K562 (cell line): Measurements from ENCODE around the gene RNF227. TPM values are rescaled to one million over a fixed set of nuclear protein-coding genes. Genes with fewer than 3 reads are reported as not detected.

Experiments used
- ATAC-seq: fragments of 200-7000 bp; cut with Tn5 transposase; 3 replicates; pipeline ENCODE4 v1.9.1; 2020; ENCODE audit warnings: moderate library complexity
- BruUV-seq: library from RNA; stranded (reverse); fragments of 400-500 nt; replicated peaks from 2 replicates; lab custom pipeline; 2021; lab: Mats Ljungman, UMichigan
- CTCF ChIA-PET: fragments of 300-600 bp; formaldehyde crosslinking; extraction: SDS; loops from one replicate; lab custom pipeline; 2021; ENCODE audit warnings: low intra/inter-chr PET ratio; lab: Yijun Ruan, JAX
- POLR2A ChIA-PET: fragments of 300-600, 350-650 bp; sonication (Branson Sonifier 250); formaldehyde crosslinking; extraction: SDS; loops from one replicate; lab custom pipeline; 2021; ENCODE audit warnings: antibody characterized with exemption, inconsistent platforms; lab: Yijun Ruan, JAX
- DNase-seq, 4 experiments: peaks; one replicate each; pipeline versions ENCODE4 v3.0.0 to v3.0.0-alpha.2; 2011 to 2018; ENCODE audit warnings: low spot score in 3 of 4, mixed read lengths in 3 of 4; ENCODE audit errors: extremely low read depth in 1 of 4
- FAIRE-seq: peaks from 2 replicates; lab custom pipeline; 2011; peaks lifted over from hg19 to GRCh38; lab: Jason Lieb, UNC
- H2AFZ ChIP-seq: 2 replicates; pipeline ENCODE4 v1.6.0; 2011; ENCODE audit warnings: low read depth, low read length, control low read depth, inconsistent platforms
- H3K27ac ChIP-seq: fragments of 200-600 bp; 3 replicates; pipeline ENCODE4 v1.8.0; 2011; ENCODE audit warnings: low read depth, mild to moderate bottlenecking, control low read depth, inconsistent platforms, low read length, moderate library complexity, mixed read lengths; ENCODE audit errors: extremely low read depth
- H3K27me3 ChIP-seq, 2 experiments: fragments of 300-600 bp in 1 of 2; 2 replicates in 1 of 2; 3 replicates in 1 of 2; pipeline versions ENCODE4 v1.6.0 to v1.8.0; 2011; ENCODE audit warnings: inconsistent platforms in 2 of 2, low read length in 2 of 2, mild to moderate bottlenecking in 1 of 2, mixed read lengths in 1 of 2, moderate library complexity in 1 of 2; ENCODE audit not compliant: control insufficient read depth in 2 of 2, insufficient read depth in 2 of 2
- H3K36me3 ChIP-seq: fragments of 300-600 bp; 3 replicates; pipeline ENCODE4 v1.8.0; 2011; ENCODE audit warnings: mild to moderate bottlenecking, low read length, inconsistent platforms; ENCODE audit not compliant: control insufficient read depth, insufficient read depth
- H3K4me1 ChIP-seq, 2 experiments: fragments of 200-600 bp in 1 of 2; replicated peaks in 1 of 2; 2 replicates in 1 of 2; 3 replicates in 1 of 2; pipeline versions ENCODE4 v1.5.1 to v1.8.0; 2011; ENCODE audit warnings: inconsistent platforms in 2 of 2, low read length in 2 of 2, mild to moderate bottlenecking in 1 of 2, mixed read lengths in 1 of 2, moderate library complexity in 1 of 2; ENCODE audit not compliant: control insufficient read depth in 2 of 2, insufficient read depth in 2 of 2
- H3K4me2 ChIP-seq: 2 replicates; pipeline ENCODE4 v1.6.1; 2011; ENCODE audit warnings: low read length, control low read depth, inconsistent platforms, mixed read lengths; ENCODE audit not compliant: insufficient read depth
- H3K4me3 ChIP-seq: fragments of 200-600 bp; sonication (generic), shearing (Covaris generic); 2 replicates; pipeline ENCODE4 v1.5.1; 2016; ENCODE audit warnings: control low read depth, inconsistent platforms
- H3K79me2 ChIP-seq: fragments of 200-600 bp; 3 replicates; pipeline ENCODE4 v1.8.0; 2011; ENCODE audit warnings: low read length, inconsistent platforms; ENCODE audit not compliant: control insufficient read depth, insufficient read depth
- H3K9ac ChIP-seq, 2 experiments: 2 replicates each; pipeline versions ENCODE4 v1.6.0 to v1.6.1; 2011; ENCODE audit warnings: low read depth in 2 of 2, low read length in 2 of 2, control low read depth in 1 of 2, inconsistent platforms in 1 of 2, mild to moderate bottlenecking in 1 of 2, mixed read lengths in 1 of 2; ENCODE audit not compliant: insufficient read depth in 1 of 2
- H3K9me1 ChIP-seq: one replicate; pipeline ENCODE4 v1.6.0; 2011; ENCODE audit warnings: inconsistent platforms, mild to moderate bottlenecking, low read length, moderate library complexity; ENCODE audit not compliant: control insufficient read depth, insufficient read depth
- H3K9me3 ChIP-seq: replicated peaks from 2 replicates; pipeline ENCODE4 v1.5.1; 2011; ENCODE audit warnings: low read depth, low read length, inconsistent platforms; ENCODE audit not compliant: control insufficient read depth, insufficient read depth
- H4K20me1 ChIP-seq: replicated peaks from 2 replicates; pipeline ENCODE4 v1.6.1; 2011; ENCODE audit warnings: low read length, inconsistent platforms, mixed read lengths; ENCODE audit not compliant: control insufficient read depth, insufficient read depth
- CREB3L1 ChIP-seq: fragments of 450-650 bp; IDR thresholded peaks from 2 replicates; pipeline ENCODE4 v1.6.1; 2014; ENCODE audit warnings: low read depth, mild to moderate bottlenecking, moderate library complexity, borderline replicate concordance
- PCBP1 ChIP-seq: fragments of 200-400 bp; formaldehyde crosslinking; IDR thresholded peaks from 2 replicates; pipeline ENCODE4 v1.6.1; 2018; ENCODE audit warnings: mild to moderate bottlenecking, low read depth, low read length; ENCODE audit not compliant: poor library complexity, severe bottlenecking
- PHF20 ChIP-seq: fragments of 450-650 bp; IDR thresholded peaks from 2 replicates; pipeline ENCODE4 v1.6.1; 2018; ENCODE audit not compliant: partially characterized antibody
- POLR2G ChIP-seq: fragments of 200-400 bp; formaldehyde crosslinking; IDR thresholded peaks from 2 replicates; pipeline ENCODE4 v1.6.1; 2017; ENCODE audit warnings: low read depth, mild to moderate bottlenecking, antibody characterized with exemption, low read length, moderate library complexity
- ZNF274 ChIP-seq: IDR thresholded peaks from 2 replicates; pipeline ENCODE4 v1.6.1; 2011; ENCODE audit warnings: low read depth, mild to moderate bottlenecking, low read length, moderate library complexity, borderline replicate concordance
- WGBS: fragments of 100-300 bp; shearing (Covaris generic); methylation state at CpG from one replicate; pipeline ENCODE4 v1.1.6; 2016; ENCODE audit warnings: low coverage, mixed read lengths; ENCODE audit not compliant: insufficient coverage; ENCODE audit errors: missing lambda C conversion rate; 5-methylcytosine and 5-hydroxymethylcytosine counted together
- in situ Hi-C: fragments of 300-500 bp; cut with MboI; formaldehyde crosslinking; loops from 4 replicates; pipeline ENCODE4 v1.15.0; 2018; ENCODE audit warnings: inconsistent platforms, mixed read lengths
- intact Hi-C: fragments of 100-400 bp; cut with micrococcal nuclease; formaldehyde crosslinking; loops from 2 replicates; pipeline ENCODE4 v1.14.2; 2022
- polyA plus RNA-seq, 8 experiments: library from polyadenylated mRNA; depleted of rRNA in 4 of 8; stranded (reverse) in 5 of 8; unstranded in 3 of 8; fragments of >200 nt; fragmentation: Nextera tagmentation in 2 of 8; fragmentation: Illumina TruSeq in 1 of 8; extraction: Ambion mirVana in 2 of 8; extraction: Trizol in 1 of 8; gene quantifications; 2 replicates each; pipeline versions ENCODE4 v1.2.1 to v1.2.3, GENCODE V29; 2011 to 2014; ENCODE audit warnings: inconsistent platforms in 1 of 8, missing spikeins in 1 of 8
- total RNA-seq, 7 experiments: library from RNA; depleted of rRNA in 6 of 7; stranded (reverse); fragments of >200 nt in 6 of 7; fragmentation: Illumina TruSeq in 2 of 7; extraction: Trizol in 2 of 7; gene quantifications; 2 replicates each; pipeline versions ENCODE4 v1.2.1 to v1.2.3, GENCODE V29; 2011 to 2021; ENCODE audit warnings: low replicate concordance in 1 of 7
- TF ChIP-seq, protein P1 (sequence below): fragments of 150-350 bp; conservative IDR thresholded peaks from 2 replicates; pipeline ENCODE4 v1.6.1; 2014; ENCODE audit warnings: low read length

Gene RNF227
- total and polyA plus RNA-seq, 9 of the 15 experiments (the other 6 are each of a cell fraction or from before 2014, with no cell fraction given), result 1.1 to 6.7 (median 2.3) TPM

DNA sequence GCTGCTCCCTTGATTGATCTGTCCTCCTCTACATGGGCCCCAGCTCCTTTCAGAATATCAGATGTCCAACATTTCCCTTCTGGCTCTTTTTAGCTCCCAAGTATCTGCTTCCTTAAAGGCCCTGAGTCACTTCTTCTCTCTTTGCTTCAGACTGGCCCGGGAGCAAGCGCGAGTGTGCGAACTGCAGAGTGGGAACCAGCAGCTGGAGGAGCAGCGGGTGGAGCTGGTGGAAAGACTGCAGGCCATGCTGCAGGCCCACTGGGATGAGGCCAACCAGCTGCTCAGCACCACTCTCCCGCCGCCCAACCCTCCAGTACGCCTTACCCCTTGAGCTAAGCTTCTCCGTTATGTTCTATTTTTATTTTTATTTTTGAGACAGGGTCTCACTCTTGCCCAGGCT lies 28.2 kb upstream of the RNF227 start (continued):
- TF ChIP-seq ZNF274 (no peak), POLR2G (no peak), PHF20 (no peak), PCBP1 (no peak)
- TF ChIP-seq, protein P1, sequence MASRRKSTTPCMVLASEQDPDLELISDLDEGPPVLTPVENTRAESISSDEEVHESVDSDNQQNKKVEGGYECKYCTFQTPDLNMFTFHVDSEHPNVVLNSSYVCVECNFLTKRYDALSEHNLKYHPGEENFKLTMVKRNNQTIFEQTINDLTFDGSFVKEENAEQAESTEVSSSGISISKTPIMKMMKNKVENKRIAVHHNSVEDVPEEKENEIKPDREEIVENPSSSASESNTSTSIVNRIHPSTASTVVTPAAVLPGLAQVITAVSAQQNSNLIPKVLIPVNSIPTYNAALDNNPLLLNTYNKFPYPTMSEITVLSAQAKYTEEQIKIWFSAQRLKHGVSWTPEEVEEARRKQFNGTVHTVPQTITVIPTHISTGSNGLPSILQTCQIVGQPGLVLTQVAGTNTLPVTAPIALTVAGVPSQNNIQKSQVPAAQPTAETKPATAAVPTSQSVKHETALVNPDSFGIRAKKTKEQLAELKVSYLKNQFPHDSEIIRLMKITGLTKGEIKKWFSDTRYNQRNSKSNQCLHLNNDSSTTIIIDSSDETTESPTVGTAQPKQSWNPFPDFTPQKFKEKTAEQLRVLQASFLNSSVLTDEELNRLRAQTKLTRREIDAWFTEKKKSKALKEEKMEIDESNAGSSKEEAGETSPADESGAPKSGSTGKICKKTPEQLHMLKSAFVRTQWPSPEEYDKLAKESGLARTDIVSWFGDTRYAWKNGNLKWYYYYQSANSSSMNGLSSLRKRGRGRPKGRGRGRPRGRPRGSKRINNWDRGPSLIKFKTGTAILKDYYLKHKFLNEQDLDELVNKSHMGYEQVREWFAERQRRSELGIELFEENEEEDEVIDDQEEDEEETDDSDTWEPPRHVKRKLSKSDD, result no peak
- TF ChIP-seq, all 486 proteins: peak for 0

DNA sequence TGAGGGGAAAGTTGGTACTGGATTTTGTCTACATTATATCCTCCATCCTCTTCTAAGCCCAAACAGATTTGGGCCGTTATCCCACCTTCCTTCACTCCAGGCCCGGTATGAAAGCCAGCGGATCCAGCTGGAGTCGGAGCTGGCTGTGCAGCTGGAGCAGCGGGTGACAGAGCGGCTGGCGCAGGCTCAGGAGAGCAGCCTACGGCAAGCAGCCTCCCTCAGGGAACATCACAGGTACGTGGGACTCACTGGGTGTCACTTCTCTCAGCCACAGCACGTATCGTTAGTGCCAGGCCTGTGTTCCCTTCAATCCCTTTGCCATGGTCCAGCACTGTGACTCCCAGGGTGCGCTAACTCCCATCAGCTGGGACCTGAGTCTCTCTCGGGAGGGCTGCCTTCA lies 27.2 kb upstream of the RNF227 start:
- no peak for FAIRE-seq
- Histone ChIP-seq H3K4me2 (no peak overlapping the region), H3K9me3 (no peaks in the 10 kb centered on the region), H3K4me3 (no peak overlapping the region), H3K27me3 (no peaks in the 10 kb centered on the region), H3K4me1 (no peaks in the 10 kb centered on the region), H3K9me1 (no peaks in the 10 kb centered on the region), H3K9ac (0 out of 4 replicates have a peak overlapping the region, but pooled peaks of 1 of the 2 experiments have one; percentile 35), H2AFZ (no peak overlapping the region), H4K20me1 (no peaks in the 10 kb centered on the region), H3K27ac (no peak overlapping the region), H3K79me2 (no peaks in the 10 kb centered on the region), H3K36me3 (peaks cover 68% of the 10 kb centered on the region)
- no peak for TF ChIP-seq CREB3L1
- intact Hi-C loops, result no loop called here
- ATAC-seq, result no peak
- POLR2A ChIA-PET, result interaction anchor here (0.7 to 1.3 kb wide), 2 partner anchors 12 to 39 kb away, joined by 3 read pairs; partner anchors contain the start of genes CNTROB and TRAPPC1
- no TSS peak for BruUV-seq
- CTCF ChIA-PET, result no interaction called here
- 94% methylated on average over 12 of the region's 13 CpGs for WGBS
- DNase-seq, result no peak
- in situ Hi-C loops, result no loop called here
